Measurements from ENCODE around the gene AGRP.

DNA sequence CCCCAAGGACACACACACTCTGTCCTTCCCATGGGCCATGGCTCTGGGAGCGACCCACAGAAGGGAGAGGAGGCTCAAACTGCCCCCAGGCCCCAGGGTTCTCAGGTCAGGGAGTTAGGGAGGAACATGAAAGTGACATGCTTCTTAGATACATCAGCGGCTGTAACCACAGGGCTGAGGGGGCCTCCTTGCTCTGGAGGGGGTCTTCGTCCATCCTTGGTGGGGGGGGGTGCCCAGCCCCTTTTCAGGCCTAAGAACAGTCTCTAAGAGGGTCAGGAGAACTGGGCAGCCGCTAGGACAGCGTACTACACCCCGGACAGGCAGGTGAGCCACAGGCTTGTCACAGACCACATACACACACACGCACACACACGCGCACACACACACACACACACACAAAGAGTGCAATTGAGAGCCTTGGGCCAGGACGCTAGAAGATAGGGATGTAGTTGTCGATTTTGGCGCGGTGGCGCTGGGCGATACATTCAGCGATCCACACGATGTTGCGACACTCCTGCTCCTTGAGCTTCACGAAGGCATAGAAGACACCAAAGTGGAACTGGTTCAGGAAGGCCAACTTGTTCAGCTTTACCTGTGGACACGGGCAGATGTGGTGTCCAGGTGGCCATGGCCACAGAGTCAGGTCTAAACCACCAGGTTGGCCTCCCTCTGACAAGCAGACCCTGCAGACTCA lies 45.1 kb downstream of the AGRP start:
- TF ChIP-seq CTCF (conservative IDR thresholded peaks at IDR 0.05; ENCODE audit: low read length), result no peak
- no peak for TF ChIP-seq EZH2phosphoT487 (IDR thresholded peaks at IDR 0.05; ENCODE audit: borderline replicate concordance, low read depth, low read length)

All from OCI-LY7 (cell line).